Liver (tissue), 9 donors: Measurements from ENCODE around the gene NEIL3. TPM values are rescaled to one million over a fixed set of nuclear protein-coding genes. Genes with fewer than 3 reads are reported as not detected.

Experiments used
- DNase-seq: peaks from one replicate; pipeline ENCODE4 v3.0.0-alpha.2; 2017; ENCODE audit warnings: low spot score
- H3K27ac ChIP-seq, 2 donors: one replicate each; pipeline ENCODE4 v1.7.0; 2013; ENCODE audit warnings: inconsistent platforms in 2 of 2, low read length in 2 of 2, control low read depth in 1 of 2, low read depth in 1 of 2, mild to moderate bottlenecking in 1 of 2
- H3K27me3 ChIP-seq, 4 donors: one replicate each; pipeline versions ENCODE4 v1.6.1 to v1.7.0; 2013; ENCODE audit warnings: low read length in 3 of 4, inconsistent platforms in 1 of 4, mild to moderate bottlenecking in 1 of 4, moderate library complexity in 1 of 4; ENCODE audit not compliant: control insufficient read depth in 4 of 4, insufficient read depth in 4 of 4
- H3K36me3 ChIP-seq, 4 donors: one replicate each; pipeline versions ENCODE4 v1.6.1 to v1.7.0; 2013; ENCODE audit warnings: low read length in 3 of 4, mild to moderate bottlenecking in 3 of 4, low read depth in 1 of 4, moderate library complexity in 1 of 4; ENCODE audit not compliant: control insufficient read depth in 4 of 4, insufficient read depth in 3 of 4
- H3K4me1 ChIP-seq, 4 donors: one replicate each; pipeline versions ENCODE4 v1.6.1 to v1.7.0; 2013; ENCODE audit warnings: low read length in 3 of 4, mild to moderate bottlenecking in 3 of 4, moderate library complexity in 1 of 4; ENCODE audit not compliant: control insufficient read depth in 4 of 4, insufficient read depth in 4 of 4
- H3K4me3 ChIP-seq, 3 donors: one replicate each; pipeline versions ENCODE4 v1.6.1 to v1.7.0; 2013; ENCODE audit warnings: low read length in 3 of 3, control low read depth in 1 of 3, low read depth in 1 of 3, mild to moderate bottlenecking in 1 of 3
- H3K9ac ChIP-seq, 2 donors: one replicate each; pipeline ENCODE4 v1.7.0; 2013; ENCODE audit warnings: low read length in 2 of 2, mild to moderate bottlenecking in 2 of 2, moderate library complexity in 2 of 2, control low read depth in 1 of 2, low read depth in 1 of 2
- H3K9me3 ChIP-seq, 4 donors: one replicate each; pipeline versions ENCODE4 v1.6.1 to v1.7.0; 2013; ENCODE audit warnings: low read length in 3 of 4; ENCODE audit not compliant: control insufficient read depth in 4 of 4
- ATF3 ChIP-seq: IDR thresholded peaks from 2 replicates; pipeline ENCODE4 v1.6.1; 2016; ENCODE audit warnings: antibody characterized with exemption
- CTCF ChIP-seq: fragments of 150-350 bp; IDR thresholded peaks from 2 replicates; pipeline ENCODE4 v1.5.1; 2017; ENCODE audit warnings: improper control_type of control experiment, low read depth, low read length; ENCODE audit not compliant: missing input control
- EGR1 ChIP-seq, 2 donors: IDR thresholded peaks; 2 replicates each; pipeline ENCODE4 v1.6.1; 2016 to 2018; ENCODE audit warnings: antibody characterized with exemption in 2 of 2, low read depth in 2 of 2
- FOXA1 ChIP-seq: IDR thresholded peaks from 2 replicates; pipeline ENCODE4 v1.6.1; 2016; ENCODE audit warnings: antibody characterized with exemption
- FOXA2 ChIP-seq: IDR thresholded peaks from 2 replicates; pipeline ENCODE4 v1.6.1; 2016; ENCODE audit warnings: antibody characterized with exemption
- GABPA ChIP-seq, 2 donors: IDR thresholded peaks in 1 of 2; conservative IDR thresholded peaks in 1 of 2; 2 replicates each; pipeline ENCODE4 v1.6.1; 2016; ENCODE audit warnings: antibody characterized with exemption in 2 of 2, mild to moderate bottlenecking in 1 of 2, moderate library complexity in 1 of 2
- HNF4A ChIP-seq, 2 donors: conservative IDR thresholded peaks; 2 replicates each; pipeline ENCODE4 v1.6.1; 2016; ENCODE audit warnings: antibody characterized with exemption in 2 of 2, mild to moderate bottlenecking in 2 of 2
- HNF4G ChIP-seq: IDR thresholded peaks from 2 replicates; pipeline ENCODE4 v1.6.1; 2016; ENCODE audit warnings: antibody characterized with exemption
- JUND ChIP-seq, 2 donors: IDR thresholded peaks; 2 replicates each; pipeline ENCODE4 v1.6.1; 2016; ENCODE audit warnings: antibody characterized with exemption in 2 of 2
- MAX ChIP-seq: IDR thresholded peaks from 2 replicates; pipeline ENCODE4 v1.6.1; 2016; ENCODE audit warnings: antibody characterized with exemption
- NR2F2 ChIP-seq: IDR thresholded peaks from 2 replicates; pipeline ENCODE4 v1.6.1; 2016; ENCODE audit warnings: antibody characterized with exemption
- RAD21 ChIP-seq, 2 donors: IDR thresholded peaks; 2 replicates each; pipeline ENCODE4 v1.6.1; 2016; ENCODE audit warnings: antibody characterized with exemption in 2 of 2, mild to moderate bottlenecking in 2 of 2
- REST ChIP-seq: IDR thresholded peaks from 2 replicates; pipeline ENCODE4 v1.6.1; 2016; ENCODE audit warnings: antibody characterized with exemption, mild to moderate bottlenecking
- RXRA ChIP-seq, 2 donors: IDR thresholded peaks; 2 replicates each; pipeline ENCODE4 v1.6.1; 2017 to 2018; ENCODE audit warnings: antibody characterized with exemption in 2 of 2, mild to moderate bottlenecking in 1 of 2
- SP1 ChIP-seq: IDR thresholded peaks from 2 replicates; pipeline ENCODE4 v1.6.1; 2018; ENCODE audit warnings: antibody characterized with exemption, mild to moderate bottlenecking
- TAF1 ChIP-seq: conservative IDR thresholded peaks from 2 replicates; pipeline ENCODE4 v1.6.1; 2016; ENCODE audit warnings: antibody characterized with exemption, mild to moderate bottlenecking
- YY1 ChIP-seq: IDR thresholded peaks from 2 replicates; pipeline ENCODE4 v1.6.1; 2016; ENCODE audit warnings: antibody characterized with exemption, mild to moderate bottlenecking
- WGBS: extraction: QIAGEN DNeasy Blood & Tissue Kit; methylation state at CpG from one replicate; pipeline ENCODE4 v1.1.7; 2013; 5-methylcytosine and 5-hydroxymethylcytosine counted together
- polyA plus RNA-seq, 2 donors: library from polyadenylated mRNA; stranded (reverse) in 1 of 2; unstranded in 1 of 2; fragments of 200-250 nt in 1 of 2; fragments of >200 nt in 1 of 2; fragmentation: Nextera tagmentation in 1 of 2; extraction: Ambion mirVana in 1 of 2; gene quantifications; one replicate each; pipeline versions ENCODE4 v1.2.1 to v1.2.3, GENCODE V29; 2013 to 2015
- total RNA-seq, 2 donors: library from RNA; depleted of rRNA; stranded (reverse); fragments of >200 nt; gene quantifications; one replicate each; pipeline ENCODE4 v1.2.3, GENCODE V29; 2014
- donor health status: healthy.
- donor health status: healthy.
- donor health status: healthy.
- donor health status: healthy.
- donor health status: healthy.

Gene NEIL3
- total and polyA plus RNA-seq, 4 donors = 0.07 to 11.0 (median 0.19) TPM

- Histone ChIP-seq H3K27me3 (no peaks in the 10 kb centered on the region), H3K4me3 (no peak overlapping the region), H3K4me1 (peaks cover 0 to 10% (median 1%) of the 10 kb centered on the region in 4 donors), H3K9ac (no peak overlapping the region), H3K27ac (no peak overlapping the region), H3K36me3 (no peaks in the 10 kb centered on the region), H3K9me3 (no peaks in the 10 kb centered on the region)
- 63% methylated on average over 8 of the region's 8 CpGs for WGBS
- no peak for DNase-seq
- TF ChIP-seq FOXA1 = no peak
- no peak for TF ChIP-seq NR2F2
- no peak for TF ChIP-seq RXRA (IDR thresholded peaks at IDR 0.05)
- no peak for TF ChIP-seq MAX
- no peak for TF ChIP-seq HNF4G
- TF ChIP-seq YY1 = no peak
- TF ChIP-seq JUND (IDR thresholded peaks at IDR 0.05) = no peak
Measured at GRCh38 chr4:177393236-177393635, 83.6 kb downstream of the NEIL3 start.

- no peak for DNase-seq
- no peak overlapping the region for H3K4me3 ChIP-seq
- H3K27me3 ChIP-seq = no peaks in the 10 kb centered on the region
- H3K4me1 ChIP-seq = peaks cover 0 to 9% (median under 1%) of the 10 kb centered on the region in 4 donors
- no peak overlapping the region for H3K27ac ChIP-seq
- 90% methylated on average over 2 of the region's 2 CpGs for WGBS
- H3K9me3 ChIP-seq = no peaks in the 10 kb centered on the region
- H3K9ac ChIP-seq = no peak overlapping the region
- H3K36me3 ChIP-seq = no peaks in the 10 kb centered on the region
- TF ChIP-seq SP1 (no peak), NR2F2 (no peak), JUND (IDR thresholded peaks at IDR 0.05) (no peak), EGR1 (IDR thresholded peaks at IDR 0.05; ENCODE audit: low read depth in 2 of 2) (no peak), HNF4A (conservative IDR thresholded peaks at IDR 0.05) (no peak), HNF4G (no peak), RXRA (IDR thresholded peaks at IDR 0.05) (no peak), REST (no peak), FOXA2 (no peak), FOXA1 (no peak), TAF1 (no peak), MAX (no peak), CTCF (no peak), YY1 (no peak), GABPA (IDR thresholded peaks at IDR 0.05 in 1 of 2, conservative IDR thresholded peaks at IDR 0.05 in 1 of 2) (no peak), ATF3 (no peak), RAD21 (IDR thresholded peaks at IDR 0.05) (no peak)
Measured at GRCh38 chr4:177396352-177396751, 86.7 kb downstream of the NEIL3 start.
